DMS 273 (cell line): ENCODE results near the gene KRTAP10-8.

ENCODE experiments used
- DNase-seq: peaks from one replicate; lab custom pipeline; 2025; ENCODE audit not compliant: unreplicated experiment; lab: John Stamatoyannopoulos, UW

KRTAP10-8 gene, protein sequence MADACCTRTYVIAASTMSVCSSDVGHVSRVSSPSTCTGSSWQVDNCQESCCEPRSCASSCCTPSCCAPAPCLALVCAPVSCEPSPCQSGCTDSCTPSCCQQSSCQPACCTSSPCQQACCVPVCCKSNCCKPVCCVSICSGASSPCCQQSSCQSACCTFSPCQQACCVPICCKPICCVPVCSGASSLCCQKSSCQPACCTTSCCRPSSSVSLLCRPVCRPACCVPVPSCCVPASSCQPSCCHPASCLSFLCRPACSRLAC

GRCh38 chr21:44612029-44612486 lies at the start of gene KRTAP10-8:
TSS of gene KRTAP10-8 (plus strand) at chr21:44612079. CDS start at chr21:44612101, 22 bp downstream.
- peak; percentile 44 for DNase-seq

DNA sequence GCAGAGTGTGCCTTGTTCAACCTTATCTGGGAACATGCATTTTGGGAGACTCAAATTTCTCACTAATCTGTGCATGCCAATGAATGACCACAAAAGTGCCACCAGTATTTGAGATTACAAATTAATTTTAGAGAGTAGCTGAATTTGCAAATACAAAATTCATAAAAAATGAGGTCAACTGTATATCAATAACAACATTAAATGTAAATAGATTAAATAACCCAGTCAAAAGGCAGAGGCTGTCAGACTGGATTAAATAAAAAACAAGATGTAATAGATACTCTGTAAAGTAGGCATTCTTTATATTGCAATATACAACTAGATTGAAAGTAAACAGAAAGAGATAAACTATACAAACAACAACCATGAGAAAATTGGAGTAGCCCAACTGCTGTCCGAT lies 47.8 kb upstream of the KRTAP10-8 start:
- DNase-seq: no peak

DNA sequence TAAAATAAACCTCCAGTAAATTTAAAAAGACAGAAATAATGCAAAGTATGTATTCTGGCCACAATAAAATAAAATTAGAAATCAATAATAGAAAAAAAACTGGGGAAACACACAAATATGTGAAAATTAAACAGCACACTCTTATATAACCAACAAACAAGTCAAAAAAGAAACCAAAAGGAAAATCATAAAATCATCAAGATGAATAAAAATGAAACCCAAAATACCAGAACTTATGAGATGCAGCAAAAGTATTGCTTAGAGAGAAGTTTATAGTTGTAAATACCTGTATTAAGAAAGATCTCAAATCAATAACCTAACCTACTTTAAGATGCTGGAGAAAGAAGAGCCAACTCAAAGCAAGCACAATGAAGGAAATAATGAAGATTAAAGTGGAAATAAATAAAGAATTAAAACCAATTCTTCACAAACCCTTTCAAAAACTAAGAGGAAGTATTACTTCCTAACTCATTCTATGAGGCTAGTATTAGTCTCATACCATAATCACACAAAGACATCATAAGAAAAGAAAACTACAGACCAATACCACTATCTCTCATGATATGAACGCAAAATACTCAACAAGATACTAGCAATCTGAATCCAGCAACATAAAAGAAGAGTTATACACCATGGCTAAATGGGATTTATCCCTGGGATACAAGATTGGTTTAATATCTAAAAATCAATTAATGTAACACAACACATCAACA lies 46.8 kb upstream of the KRTAP10-8 start:
- no peak for DNase-seq

- DNase-seq: no peak
These were observed 45.5 kb upstream of the KRTAP10-8 start for GRCh38 chr21:44566403-44566802.

GRCh38 chr21:44567481-44568171 lies 44.3 kb upstream of the KRTAP10-8 start:
- DNase-seq: no peak

- DNase-seq: no peak
These were observed 43.6 kb upstream of the KRTAP10-8 start for GRCh38 chr21:44568261-44568660.

DNA sequence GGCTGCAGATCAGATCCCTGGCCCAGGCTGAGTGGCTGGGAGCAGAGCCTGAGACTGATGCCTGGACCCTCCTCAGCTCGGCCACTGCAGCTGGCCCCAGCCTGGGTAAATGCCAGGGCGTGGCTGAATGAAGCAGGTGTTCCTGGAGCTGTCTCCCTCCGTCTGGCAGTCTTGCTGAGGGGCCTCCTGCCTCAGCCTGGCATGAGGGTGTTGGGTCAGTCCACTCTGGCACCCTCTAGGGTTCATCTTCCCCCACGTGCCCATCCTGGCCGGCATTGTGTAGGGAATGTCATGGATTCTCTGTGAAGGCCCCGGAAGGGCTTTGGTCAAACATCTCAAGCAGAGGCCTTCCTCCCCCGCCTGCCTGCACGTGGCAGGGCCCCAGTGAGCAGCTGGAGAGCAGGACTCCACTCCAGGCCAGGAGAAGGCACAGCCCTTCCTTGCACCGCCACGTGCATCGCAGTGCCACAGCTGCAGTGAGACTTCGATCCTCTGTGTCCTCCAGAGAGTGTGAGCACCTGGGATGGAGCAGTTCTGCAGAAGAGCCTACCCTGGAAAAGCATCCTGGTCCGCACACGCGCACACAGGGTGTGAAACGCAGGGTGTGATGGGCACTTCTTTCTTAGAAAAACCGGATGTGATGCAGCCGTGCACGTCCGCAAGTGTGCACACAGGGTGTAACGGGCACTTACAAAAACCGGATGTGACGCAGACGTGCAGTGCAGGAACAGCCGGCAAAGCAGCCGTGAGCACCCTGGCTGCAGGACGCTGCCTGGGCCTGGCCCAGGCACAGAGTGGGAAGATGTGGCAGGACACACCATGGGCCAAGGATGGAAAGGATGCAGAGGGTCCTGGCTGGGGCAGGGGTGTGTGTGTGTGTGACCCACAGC lies 43.0 kb upstream of the KRTAP10-8 start:
- DNase-seq: peak; percentile 43

DNA sequence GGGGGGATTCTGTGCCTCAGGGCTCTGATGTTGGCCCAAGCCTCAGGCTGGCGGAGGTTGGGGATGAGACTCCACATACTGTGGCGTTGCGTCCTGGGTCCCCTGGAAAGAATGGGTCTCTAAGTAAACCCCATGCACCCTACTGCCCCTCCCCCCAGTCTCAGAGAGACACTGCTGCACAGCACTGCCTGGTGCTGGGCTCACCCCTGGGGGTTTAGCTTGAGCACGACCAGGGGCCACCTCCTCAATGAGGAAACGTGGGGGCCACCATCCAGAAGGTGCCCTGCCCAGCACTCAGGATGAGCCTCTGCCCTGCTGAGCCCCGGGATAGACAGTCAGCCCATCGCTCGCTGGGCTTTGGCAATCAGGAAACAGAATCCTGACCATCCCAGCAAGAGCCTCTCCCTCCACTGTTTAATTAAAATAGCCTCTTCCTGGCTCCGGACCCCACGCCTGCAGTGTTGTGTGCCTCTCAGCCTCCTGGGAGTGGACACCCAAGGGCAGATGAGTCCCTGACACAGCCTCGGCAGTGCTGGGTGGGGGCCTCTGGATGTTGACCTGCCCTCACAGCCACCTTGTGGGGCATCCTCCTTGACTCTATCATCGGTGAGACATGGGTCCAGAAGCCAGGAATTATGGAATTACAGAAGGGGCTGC lies 41.9 kb upstream of the KRTAP10-8 start:
- no peak for DNase-seq

GRCh38 chr21:44571296-44571695 lies 40.6 kb upstream of the KRTAP10-8 start:
- no peak for DNase-seq

DNA sequence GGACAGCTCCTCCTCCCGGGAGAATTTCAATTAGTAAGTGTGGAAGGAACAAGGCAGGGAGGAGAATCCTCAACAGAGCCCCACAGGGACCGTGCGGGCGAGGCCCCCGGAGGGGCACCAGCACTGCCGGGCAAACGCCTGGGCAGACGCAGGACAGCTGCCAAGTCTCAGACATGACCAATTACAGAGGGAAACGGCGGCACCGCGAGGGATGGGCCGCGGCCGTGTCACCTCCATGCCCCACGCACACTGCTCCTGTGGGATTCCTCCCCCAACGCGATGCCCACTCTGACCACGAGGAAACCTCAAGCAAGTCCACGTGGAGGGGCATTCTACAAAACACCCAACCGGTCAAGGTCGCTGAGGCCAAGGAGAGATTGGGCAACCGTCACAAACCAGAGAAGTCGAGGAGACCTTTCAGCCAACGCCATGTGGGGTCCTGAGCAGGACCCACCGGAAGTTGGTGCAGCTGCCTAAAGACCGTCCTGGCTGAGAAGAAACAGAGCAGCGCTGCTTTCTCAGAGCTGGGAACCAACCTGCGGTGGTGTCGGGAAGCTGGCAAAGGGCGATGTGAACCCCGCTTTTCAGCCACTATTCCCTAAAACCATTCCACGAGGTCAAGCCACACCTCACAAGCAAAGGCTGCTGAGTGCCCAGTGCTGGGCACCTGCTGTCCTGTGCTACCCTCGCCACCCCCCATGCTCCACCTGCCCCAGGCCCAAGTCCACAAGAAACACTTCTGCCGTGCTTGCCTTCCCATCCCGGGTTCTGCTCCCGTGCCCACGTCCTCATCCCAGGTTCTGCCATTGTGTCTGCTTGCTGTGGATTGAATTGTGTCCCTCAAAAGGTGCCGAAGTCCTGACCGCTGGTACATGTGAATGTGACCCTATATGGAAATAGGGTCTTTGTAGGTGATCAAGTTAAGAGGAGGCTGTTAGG lies 39.8 kb upstream of the KRTAP10-8 start:
- DNase-seq: no peak

DNA sequence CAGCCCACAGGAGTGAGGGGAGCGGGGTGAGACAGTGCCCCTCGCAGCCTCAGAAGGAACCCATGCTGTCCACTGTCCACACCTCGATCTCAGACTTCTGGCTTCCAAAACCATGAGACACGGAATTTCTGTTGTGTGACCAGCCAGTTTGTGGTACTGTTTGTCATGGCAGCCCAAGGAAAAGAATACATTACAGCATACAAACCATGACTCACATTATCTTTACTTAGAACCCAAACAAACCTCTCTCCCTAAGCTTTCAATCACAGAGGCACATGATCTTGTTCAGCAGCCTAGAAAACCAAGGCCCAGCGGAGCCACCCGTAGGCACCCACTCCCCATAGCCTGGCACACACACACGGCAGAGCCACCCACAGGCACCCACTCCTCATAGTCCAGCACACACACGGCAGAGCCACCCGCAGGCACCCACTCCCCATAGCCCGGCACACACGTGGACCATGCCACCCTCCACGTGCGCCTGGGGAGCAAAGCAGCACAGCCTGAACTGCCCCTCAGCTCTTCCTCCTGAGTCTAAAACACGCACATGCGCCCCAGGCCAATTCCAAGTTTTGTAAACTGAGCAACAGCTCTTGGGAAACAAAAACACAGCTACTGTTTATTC lies 38.8 kb upstream of the KRTAP10-8 start:
- peak; percentile 30 for DNase-seq

- peak; percentile 65 for DNase-seq
These were observed 38.0 kb upstream of the KRTAP10-8 start, which contains the start of gene KRTAP10-4 for GRCh38 chr21:44573630-44574456. TSS of gene KRTAP10-4 (plus strand) at chr21:44573729. CDS start at chr21:44573759, 30 bp downstream.

GRCh38 chr21:44574457-44575306 lies 37.2 kb upstream of the KRTAP10-8 start:
- DNase-seq: peak; percentile 59

DNA sequence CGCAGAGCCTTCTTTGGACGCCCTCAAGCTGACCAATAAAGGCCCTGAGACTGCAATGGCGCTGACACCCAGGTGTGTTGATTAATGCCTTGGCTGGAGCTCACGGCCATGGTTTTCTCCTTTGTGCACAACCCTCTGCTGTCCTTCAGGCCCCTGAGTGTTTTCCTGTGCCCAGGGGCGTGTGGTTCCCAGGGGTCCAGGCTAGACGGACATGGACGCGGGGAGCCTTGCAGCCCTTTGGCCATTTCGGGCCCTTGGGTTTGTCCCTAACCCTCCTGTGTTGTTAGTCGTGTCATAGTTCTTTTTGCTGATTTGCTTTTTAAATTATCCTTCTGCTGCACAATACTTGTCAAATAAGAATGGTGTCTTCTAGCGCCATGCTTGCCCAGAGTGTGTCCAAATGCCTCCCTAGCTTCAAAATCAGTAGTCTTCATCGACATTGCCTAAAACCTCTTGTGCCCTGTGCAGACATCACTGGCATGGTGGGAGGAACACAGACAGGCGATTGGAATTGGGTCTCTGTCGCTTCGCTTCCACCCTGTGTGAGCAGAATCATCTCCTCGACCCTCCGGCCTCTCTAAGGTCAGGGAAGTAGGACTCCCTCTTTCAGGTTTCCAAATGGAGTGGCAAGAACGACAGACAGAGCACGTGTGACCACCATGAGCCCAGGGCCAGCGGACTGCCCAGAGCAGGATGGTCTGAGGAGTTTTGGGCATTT lies 36.4 kb upstream of the KRTAP10-8 start:
- no peak for DNase-seq

- DNase-seq: no peak
These were observed 35.9 kb upstream of the KRTAP10-8 start for GRCh38 chr21:44576025-44576420.

GRCh38 chr21:44578371-44579055 lies 33.4 kb upstream of the KRTAP10-8 start:
- no peak for DNase-seq
